Glutamatergic neuron (in vitro differentiated cells): ENCODE results near the gene ADRA2B. TPM values are rescaled to one million over a fixed set of nuclear protein-coding genes. Genes with fewer than 3 reads are reported as not detected.

Experiments used
- DNase-seq: peaks from one replicate; pipeline ENCODE4 v3.0.0; 2022
- H3K27ac Mint-ChIP-seq: one replicate; pipeline ENCODE4 v1.8.0; 2020; ENCODE audit warnings: mild to moderate bottlenecking, mixed read lengths, inconsistent platforms; ENCODE audit not compliant: unreplicated experiment
- H3K27me3 Mint-ChIP-seq: one replicate; pipeline ENCODE4 v1.8.0; 2020; ENCODE audit warnings: mild to moderate bottlenecking, moderate library complexity, mixed read lengths, inconsistent platforms; ENCODE audit not compliant: unreplicated experiment
- H3K36me3 Mint-ChIP-seq: one replicate; pipeline ENCODE4 v1.8.0; 2020; ENCODE audit warnings: mild to moderate bottlenecking, mixed read lengths, inconsistent platforms; ENCODE audit not compliant: unreplicated experiment
- H3K4me1 Mint-ChIP-seq: one replicate; pipeline ENCODE4 v1.8.0; 2020; ENCODE audit warnings: mild to moderate bottlenecking, low read depth, mixed read lengths, inconsistent platforms; ENCODE audit not compliant: unreplicated experiment
- H3K4me3 Mint-ChIP-seq: one replicate; pipeline ENCODE4 v1.8.0; 2020; ENCODE audit warnings: mild to moderate bottlenecking, mixed read lengths, inconsistent platforms; ENCODE audit not compliant: unreplicated experiment
- H3K9me3 Mint-ChIP-seq: one replicate; pipeline ENCODE4 v1.8.0; 2020; ENCODE audit warnings: mild to moderate bottlenecking, moderate library complexity, mixed read lengths, inconsistent platforms; ENCODE audit not compliant: unreplicated experiment
- total RNA-seq: library from RNA; stranded (reverse); fragmentation: NEBNext Ultra II Directional; extraction: Animal tissue kit (Norgen Biotek cat#: 25700); gene quantifications from one replicate; pipeline ENCODE4 v1.2.1, GENCODE V29; 2021; ENCODE audit not compliant: unreplicated experiment
- TF ChIP-seq, protein P1 (sequence below): fragments of 200-600 bp; sonication (generic); IDR thresholded peaks from one replicate; pipeline ENCODE4 v1.5.0; 2021; ENCODE audit not compliant: partially characterized antibody, unreplicated experiment

The ADRA2B gene
- total RNA-seq, 1 donor from 2014 or later: 0.91 TPM

- Mint-ChIP-seq H3K9me3 (peaks cover 2% of the 10 kb centered on the region), H3K4me3 (no peak overlapping the region), H3K27ac (no peak overlapping the region), H3K27me3 (peaks cover 3% of the 10 kb centered on the region), H3K4me1 (no peaks in the 10 kb centered on the region), H3K36me3 (no peaks in the 10 kb centered on the region)
- TF ChIP-seq, protein P1, sequence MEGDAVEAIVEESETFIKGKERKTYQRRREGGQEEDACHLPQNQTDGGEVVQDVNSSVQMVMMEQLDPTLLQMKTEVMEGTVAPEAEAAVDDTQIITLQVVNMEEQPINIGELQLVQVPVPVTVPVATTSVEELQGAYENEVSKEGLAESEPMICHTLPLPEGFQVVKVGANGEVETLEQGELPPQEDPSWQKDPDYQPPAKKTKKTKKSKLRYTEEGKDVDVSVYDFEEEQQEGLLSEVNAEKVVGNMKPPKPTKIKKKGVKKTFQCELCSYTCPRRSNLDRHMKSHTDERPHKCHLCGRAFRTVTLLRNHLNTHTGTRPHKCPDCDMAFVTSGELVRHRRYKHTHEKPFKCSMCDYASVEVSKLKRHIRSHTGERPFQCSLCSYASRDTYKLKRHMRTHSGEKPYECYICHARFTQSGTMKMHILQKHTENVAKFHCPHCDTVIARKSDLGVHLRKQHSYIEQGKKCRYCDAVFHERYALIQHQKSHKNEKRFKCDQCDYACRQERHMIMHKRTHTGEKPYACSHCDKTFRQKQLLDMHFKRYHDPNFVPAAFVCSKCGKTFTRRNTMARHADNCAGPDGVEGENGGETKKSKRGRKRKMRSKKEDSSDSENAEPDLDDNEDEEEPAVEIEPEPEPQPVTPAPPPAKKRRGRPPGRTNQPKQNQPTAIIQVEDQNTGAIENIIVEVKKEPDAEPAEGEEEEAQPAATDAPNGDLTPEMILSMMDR: no peak
- DNase-seq: no peak
Measured at GRCh38 chr2:96131152-96131812, 14.9 kb upstream of the ADRA2B start.

DNA sequence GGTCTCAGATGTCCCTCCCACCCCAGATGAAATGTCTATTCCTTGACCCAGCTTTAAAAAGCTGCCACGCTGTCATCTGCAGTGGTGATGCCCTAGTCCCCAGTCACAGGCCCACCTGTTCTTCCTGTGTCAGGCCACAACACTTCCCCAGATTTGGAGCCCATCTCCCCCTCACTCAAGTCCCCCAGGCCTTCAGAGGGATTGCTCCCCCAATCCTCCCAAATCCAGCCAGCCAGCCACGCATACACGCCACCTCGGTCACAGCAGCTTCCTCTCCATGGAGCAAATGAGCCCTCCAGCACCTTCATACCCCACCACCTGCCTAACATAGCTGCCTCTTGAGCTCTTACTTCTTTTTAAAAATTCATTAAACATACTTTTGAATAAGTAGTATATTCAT lies 14.1 kb upstream of the ADRA2B start:
- Mint-ChIP-seq H3K36me3 (no peaks in the 10 kb centered on the region), H3K9me3 (peaks cover 2% of the 10 kb centered on the region), H3K27ac (no peak overlapping the region), H3K4me3 (no peak overlapping the region), H3K27me3 (peaks cover 3% of the 10 kb centered on the region), H3K4me1 (no peaks in the 10 kb centered on the region)
- TF ChIP-seq, protein P1: no peak
- no peak for DNase-seq

- peaks cover 4% of the 10 kb centered on the region for H3K27me3 Mint-ChIP-seq
- no peak overlapping the region for H3K27ac Mint-ChIP-seq
- TF ChIP-seq, protein P1: no peak
- no peak overlapping the region for H3K4me3 Mint-ChIP-seq
- H3K4me1 Mint-ChIP-seq: no peaks in the 10 kb centered on the region
- H3K36me3 Mint-ChIP-seq: peaks cover 5% of the 10 kb centered on the region
- no peak for DNase-seq
- H3K9me3 Mint-ChIP-seq: peaks cover 2% of the 10 kb centered on the region
Measured at GRCh38 chr2:96129528-96130120, 13.3 kb upstream of the ADRA2B start.

- H3K27me3 Mint-ChIP-seq: peaks cover 5% of the 10 kb centered on the region
Measured at GRCh38 chr2:96128456-96128855, 12.1 kb upstream of the ADRA2B start.

More at GRCh38 chr2:96128456-96128855, 12.1 kb upstream of the ADRA2B start:
- no peak for DNase-seq
- Mint-ChIP-seq H3K9me3 (peaks cover 3% of the 10 kb centered on the region), H3K36me3 (peaks cover 5% of the 10 kb centered on the region), H3K4me1 (no peaks in the 10 kb centered on the region), H3K4me3 (no peak overlapping the region), H3K27ac (no peak overlapping the region)
- TF ChIP-seq, protein P1: no peak
